ENCODE measurements around the gene CKS1B.
A peak's percentile ranks its signal among the peaks of the same experiment; 100 is the strongest.

Gene CKS1B

GRCh38 chr1:154973344-154974101 is 958 bp upstream of the CKS1B start:
- TF ChIP-seq REST (IDR thresholded peaks at IDR 0.05; ENCODE audit: low read depth) = no peak
- no peak for TF ChIP-seq CREB1 (IDR thresholded peaks at IDR 0.05; ENCODE audit: low read depth)
- no peak; the same call in 1 of the 2 replicates for TF ChIP-seq TAF1 (IDR thresholded peaks at IDR 0.05; ENCODE audit: low read depth)
- no peak for TF ChIP-seq EP300 (IDR thresholded peaks at IDR 0.05; ENCODE audit: borderline replicate concordance)
- TF ChIP-seq RAD21 (IDR thresholded peaks at IDR 0.05; ENCODE audit: low read depth) = no peak
- TF ChIP-seq ZBTB7A (IDR thresholded peaks at IDR 0.05; ENCODE audit: low read depth) = no peak

GRCh38 chr1:154974808-154975408 is 427 bp downstream of the CKS1B start:
- TF ChIP-seq USF1 (IDR thresholded peaks at IDR 0.05) = no peak
- no peak for TF ChIP-seq NFIC (IDR thresholded peaks at IDR 0.05)
- TF ChIP-seq YY1 (IDR thresholded peaks at IDR 0.05; ENCODE audit: low read depth) = no peak
- 0 out of 2 replicates have a peak, but pooled peaks have one; percentile 13 for TF ChIP-seq TAF1 (IDR thresholded peaks at IDR 0.05; ENCODE audit: low read depth)
- no peak; the same call in 1 of the 2 replicates for TF ChIP-seq MAX (IDR thresholded peaks at IDR 0.05)

GRCh38 chr1:154975409-154976059 is 1.1 kb downstream of the CKS1B start:
- no peak for TF ChIP-seq USF1 (IDR thresholded peaks at IDR 0.05)
- TF ChIP-seq FOXM1 (IDR thresholded peaks at IDR 0.05; ENCODE audit: borderline replicate concordance, low read depth) = no peak
- TF ChIP-seq CEBPB (IDR thresholded peaks at IDR 0.05) = no peak
- no peak for TF ChIP-seq REST (IDR thresholded peaks at IDR 0.05; ENCODE audit: low read depth)
- 0 out of 2 replicates have a peak, but pooled peaks have one; percentile 7 for TF ChIP-seq TEAD4 (IDR thresholded peaks at IDR 0.05)
- TF ChIP-seq EGR1 (IDR thresholded peaks at IDR 0.05) = no peak
- TF ChIP-seq MAX (IDR thresholded peaks at IDR 0.05) = 0 out of 2 replicates have a peak, but pooled peaks have one; percentile 16

GRCh38 chr1:154978360-154978759 is 3.9 kb downstream of the CKS1B start:
- TF ChIP-seq REST (IDR thresholded peaks at IDR 0.05; ENCODE audit: low read depth) (no peak), TCF12 (IDR thresholded peaks at IDR 0.05; ENCODE audit: low read depth) (no peak), ZBTB7A (IDR thresholded peaks at IDR 0.05; ENCODE audit: low read depth) (no peak), RAD21 (IDR thresholded peaks at IDR 0.05; ENCODE audit: low read depth) (no peak), MAX (IDR thresholded peaks at IDR 0.05) (no peak), TEAD4 (IDR thresholded peaks at IDR 0.05) (no peak), CREB1 (IDR thresholded peaks at IDR 0.05; ENCODE audit: low read depth) (no peak), EGR1 (IDR thresholded peaks at IDR 0.05) (no peak), FOXM1 (IDR thresholded peaks at IDR 0.05; ENCODE audit: borderline replicate concordance, low read depth) (no peak), YY1 (IDR thresholded peaks at IDR 0.05; ENCODE audit: low read depth) (no peak)
